Measurements from ENCODE around the gene OR4K13. TPM values are rescaled to one million over a fixed set of nuclear protein-coding genes. Genes with fewer than 3 reads are reported as not detected.

The OR4K13 gene
- total RNA-seq, result not detected

GRCh38 chr14:20035938-20036337 lies at the start of gene OR4K13:
TSS of gene OR4K13 (minus strand) at chr14:20036038. CDS start at chr14:20034758, 1,280 bp downstream.
- Histone ChIP-seq H3K9me3 (no peaks in the 10 kb centered on the region), H3K27me3 (no peaks in the 10 kb centered on the region), H3K27ac (no peak within 1 kb of the TSS), H3K4me1 (no peaks in the 10 kb centered on the region), H3K36me3 (no peaks in the 10 kb centered on the region), H3K9ac (ENCODE audit: low read depth in 2 of 2, low read length in 2 of 2) (no peak within 1 kb of the TSS), H3K4me3 (no peak within 1 kb of the TSS)
- TF ChIP-seq CTCF (IDR thresholded peaks at IDR 0.05), result no peak
- DNase-seq, result no peak
- intact Hi-C loops (cut with DNase I), result no loop called here

- Histone ChIP-seq H3K9ac (ENCODE audit: low read depth in 2 of 2, low read length in 2 of 2) (no peak within 1 kb of the TSS), H3K4me1 (no peaks in the 10 kb centered on the region), H3K27me3 (no peaks in the 10 kb centered on the region), H3K9me3 (no peaks in the 10 kb centered on the region), H3K36me3 (no peaks in the 10 kb centered on the region), H3K4me3 (no peak within 1 kb of the TSS), H3K27ac (no peak within 1 kb of the TSS)
- intact Hi-C loops (cut with DNase I), result no loop called here
- no peak for DNase-seq
- no peak for TF ChIP-seq CTCF (IDR thresholded peaks at IDR 0.05)
Observed at GRCh38 chr14:20059745-20060144, 23.9 kb upstream of the OR4K13 start, which contains the start of gene OR4L1. TSS of gene OR4L1 (plus strand) at chr14:20060045. CDS start at chr14:20060045, 0 bp downstream.

GRCh38 chr14:20048202-20048601 lies 12.4 kb upstream of the OR4K13 start:
- intact Hi-C loops (cut with DNase I), result no loop called here
- no peaks in the 10 kb centered on the region for H3K36me3 ChIP-seq
- H3K27ac ChIP-seq, result no peak overlapping the region
- H3K4me1 ChIP-seq, result no peaks in the 10 kb centered on the region
- no peak overlapping the region for H3K4me3 ChIP-seq
- H3K9me3 ChIP-seq, result no peaks in the 10 kb centered on the region
- TF ChIP-seq CTCF (IDR thresholded peaks at IDR 0.05), result no peak
- no peak overlapping the region for H3K9ac ChIP-seq (ENCODE audit: low read depth in 2 of 2, low read length in 2 of 2)
- no peaks in the 10 kb centered on the region for H3K27me3 ChIP-seq
- no peak for DNase-seq

GRCh38 chr14:20044243-20044642 lies 8.4 kb upstream of the OR4K13 start:
- no peak overlapping the region for H3K27ac ChIP-seq
- H3K9me3 ChIP-seq, result no peaks in the 10 kb centered on the region
- TF ChIP-seq CTCF (IDR thresholded peaks at IDR 0.05), result no peak
- intact Hi-C loops (cut with DNase I), result no loop called here
- no peaks in the 10 kb centered on the region for H3K27me3 ChIP-seq
- no peak for DNase-seq
- H3K4me3 ChIP-seq, result no peak overlapping the region
- H3K9ac ChIP-seq (ENCODE audit: low read depth in 2 of 2, low read length in 2 of 2), result no peak overlapping the region
- no peaks in the 10 kb centered on the region for H3K4me1 ChIP-seq
- no peaks in the 10 kb centered on the region for H3K36me3 ChIP-seq

- H3K9ac ChIP-seq (ENCODE audit: low read depth in 2 of 2, low read length in 2 of 2), result no peak overlapping the region
- no peaks in the 10 kb centered on the region for H3K27me3 ChIP-seq
- TF ChIP-seq CTCF (IDR thresholded peaks at IDR 0.05), result no peak
- H3K4me1 ChIP-seq, result no peaks in the 10 kb centered on the region
- no peaks in the 10 kb centered on the region for H3K36me3 ChIP-seq
- intact Hi-C loops (cut with DNase I), result no loop called here
- no peak overlapping the region for H3K27ac ChIP-seq
- DNase-seq, result no peak
- no peak overlapping the region for H3K4me3 ChIP-seq
- H3K9me3 ChIP-seq, result no peaks in the 10 kb centered on the region
Observed at GRCh38 chr14:20035449-20035848, 389 bp downstream of the OR4K13 start.

- Histone ChIP-seq H3K9ac (ENCODE audit: low read depth in 2 of 2, low read length in 2 of 2) (no peak overlapping the region), H3K27ac (no peak overlapping the region), H3K4me3 (no peak overlapping the region), H3K27me3 (no peaks in the 10 kb centered on the region), H3K36me3 (no peaks in the 10 kb centered on the region), H3K9me3 (no peaks in the 10 kb centered on the region), H3K4me1 (no peaks in the 10 kb centered on the region)
- no peak for TF ChIP-seq CTCF (IDR thresholded peaks at IDR 0.05)
- no peak for DNase-seq
- intact Hi-C loops (cut with DNase I), result no loop called here
Observed at GRCh38 chr14:20031058-20031457, 4.8 kb downstream of the OR4K13 start.
